ENCODE data around the gene STUB1. TPM values are rescaled to one million over a fixed set of nuclear protein-coding genes. Genes with fewer than 3 reads are reported as not detected.

Gene STUB1
- total and polyA plus RNA-seq, 2 donors (not counting 3 experiments of a cell fraction or from before 2014, with no cell fraction given): 107 to 147 TPM

- dilution Hi-C loops (cut with MboI; ENCODE audit: extremely low pct_ligation_motif_present, low sequenced_read_pairs): no loop called here
- H2AFZ ChIP-seq (ENCODE audit: low read depth, low read length): peak within 1 kb of the TSS; percentile 26
- CTCF ChIA-PET: interaction anchor here (1.5 kb wide), 1 partner anchor 9 kb away, joined by 4 read pairs; the partner anchor contains the start of gene RHBDL1
- peak; percentile 87 for DNase-seq (ENCODE audit: low read depth, low spot score)
- no peaks in the 10 kb centered on the region for H3K9me1 ChIP-seq (replicated peaks; ENCODE audit: control insufficient read depth, extremely low read depth, insufficient read depth, low read length)
- peak; percentile 90 for FAIRE-seq
- H3K79me2 ChIP-seq (ENCODE audit: control insufficient read depth, insufficient read depth, low read length): peaks cover 31% of the 10 kb centered on the region
- H3K4me1 ChIP-seq (ENCODE audit: control insufficient read depth, extremely low read depth, insufficient read depth, low read length): peaks cover 20% of the 10 kb centered on the region
- POLR2A ChIA-PET: no interaction called here
- no peaks in the 10 kb centered on the region for H3K9me3 ChIP-seq (replicated peaks; ENCODE audit: control insufficient read depth, insufficient read depth, low read length)
- intact Hi-C loops (cut with micrococcal nuclease): no loop called here
- H3K4me2 ChIP-seq (ENCODE audit: insufficient read depth, low read length): peak within 1 kb of the TSS; percentile 44
- peak within 1 kb of the TSS; percentile 35 for H3K27ac ChIP-seq (ENCODE audit: insufficient read depth, low read depth, low read length)
- H3K27me3 ChIP-seq (ENCODE audit: control insufficient read depth in 2 of 2, insufficient read depth in 2 of 2, low read length in 2 of 2): no peaks in the 10 kb centered on the region
- TF ChIP-seq MYC (IDR thresholded peaks at IDR 0.05; ENCODE audit: low read depth, low read length) (no peak), POLR2AphosphoS5 (IDR thresholded peaks at IDR 0.05; ENCODE audit: insufficient read depth, low read depth, low read length) (peak; percentile 98), POLR2A (IDR thresholded peaks at IDR 0.05; ENCODE audit: low read depth, low read length) (peak; percentile 94), MAX (IDR thresholded peaks at IDR 0.05; ENCODE audit: insufficient read depth, insufficient read length) (peak; percentile 79)
- BruUV-seq (replicated peaks): no TSS peak
- peaks cover 7 to 22% of the 10 kb centered on the region in 2 experiments for H3K36me3 ChIP-seq (ENCODE audit: control insufficient read depth in 2 of 2, extremely low read depth in 1 of 2, insufficient read depth in 2 of 2, low read length in 2 of 2)
- no peak within 1 kb of the TSS for H3K9ac ChIP-seq (replicated peaks; ENCODE audit: extremely low read depth, insufficient read depth, low read length)
- H3K4me3 ChIP-seq (replicated peaks in 1 of 3; ENCODE audit: insufficient read depth in 1 of 3, low read depth in 1 of 3, low read length in 3 of 3): peak within 1 kb of the TSS in 2 of 3 experiments; percentile 12 to 71
- H4K20me1 ChIP-seq (replicated peaks; ENCODE audit: control insufficient read depth, extremely low read depth, insufficient read depth, low read length): no peaks in the 10 kb centered on the region
These were observed 4.0 kb downstream of the STUB1 start, which contains the start of gene JMJD8 for GRCh38 chr16:684071-684794. TSS of gene JMJD8 (minus strand) at chr16:684334. CDS start at chr16:684319, 15 bp downstream.

GRCh38 chr16:684961-685696 lies 4.9 kb downstream of the STUB1 start:
- Histone ChIP-seq H3K27me3 (ENCODE audit: control insufficient read depth in 2 of 2, insufficient read depth in 2 of 2, low read length in 2 of 2) (no peaks in the 10 kb centered on the region), H3K36me3 (ENCODE audit: control insufficient read depth in 2 of 2, extremely low read depth in 1 of 2, insufficient read depth in 2 of 2, low read length in 2 of 2) (peaks cover 7 to 22% of the 10 kb centered on the region in 2 experiments), H4K20me1 (replicated peaks; ENCODE audit: control insufficient read depth, extremely low read depth, insufficient read depth, low read length) (no peaks in the 10 kb centered on the region), H2AFZ (ENCODE audit: low read depth, low read length) (no peak overlapping the region), H3K9me1 (replicated peaks; ENCODE audit: control insufficient read depth, extremely low read depth, insufficient read depth, low read length) (no peaks in the 10 kb centered on the region), H3K9ac (replicated peaks; ENCODE audit: extremely low read depth, insufficient read depth, low read length) (no peak overlapping the region), H3K4me2 (ENCODE audit: insufficient read depth, low read length) (no peak overlapping the region), H3K4me1 (ENCODE audit: control insufficient read depth, extremely low read depth, insufficient read depth, low read length) (peaks cover 26% of the 10 kb centered on the region), H3K9me3 (replicated peaks; ENCODE audit: control insufficient read depth, insufficient read depth, low read length) (no peaks in the 10 kb centered on the region), H3K27ac (ENCODE audit: insufficient read depth, low read depth, low read length) (no peak overlapping the region), H3K79me2 (ENCODE audit: control insufficient read depth, insufficient read depth, low read length) (peaks cover 31% of the 10 kb centered on the region), H3K4me3 (replicated peaks in 1 of 3; ENCODE audit: insufficient read depth in 1 of 3, low read depth in 1 of 3, low read length in 3 of 3) (no peak overlapping the region)
- FAIRE-seq: no peak
- POLR2A ChIA-PET: no interaction called here
- BruUV-seq (replicated peaks): no TSS peak
- no peak for TF ChIP-seq MYC (IDR thresholded peaks at IDR 0.05; ENCODE audit: low read depth, low read length)
- no peak for TF ChIP-seq MAX (IDR thresholded peaks at IDR 0.05; ENCODE audit: insufficient read depth, insufficient read length)
- TF ChIP-seq EZH2 (IDR thresholded peaks at IDR 0.05; ENCODE audit: borderline replicate concordance, low read depth, low read length, severe bottlenecking): no peak
- CTCF ChIA-PET: interaction anchor here (1.5 to 1.8 kb wide), 2 partner anchors 10 to 106 kb away, joined by 4 to 5 read pairs; partner anchors contain the start of gene RHBDL1
- no peak for DNase-seq (ENCODE audit: low read depth, low spot score)
- intact Hi-C loops (cut with micrococcal nuclease): no loop called here
- dilution Hi-C loops (cut with MboI; ENCODE audit: extremely low pct_ligation_motif_present, low sequenced_read_pairs): no loop called here

All from endothelial cell of umbilical vein (primary cell).